ENCODE results near the gene COL23A1. TPM values are rescaled to one million over a fixed set of nuclear protein-coding genes. Genes with fewer than 3 reads are reported as not detected.

The COL23A1 gene
- total and polyA plus RNA-seq, 2 donors (not counting 1 experiment from before 2014, with no cell fraction given) = not detected

- H3K4me3 ChIP-seq (replicated peaks in 1 of 4; ENCODE audit: control extremely low read depth in 1 of 4, insufficient read depth in 1 of 4, low read depth in 3 of 4, low read length in 4 of 4) = no peak overlapping the region
- no peak for TF ChIP-seq CTCF (conservative IDR thresholded peaks at IDR 0.05 in 1 of 2, IDR thresholded peaks at IDR 0.05 in 1 of 2; ENCODE audit: low read depth in 1 of 2, low read length in 2 of 2)
- TF ChIP-seq EZH2 (IDR thresholded peaks at IDR 0.05; ENCODE audit: low read length, missing control alignments) = no peak
- H3K27ac ChIP-seq (ENCODE audit: insufficient read depth, low read length) = no peak overlapping the region
- H3K36me3 ChIP-seq (ENCODE audit: control insufficient read depth, insufficient read depth, low read length) = no peaks in the 10 kb centered on the region
- no peak for DNase-seq (ENCODE audit: low read depth in 2 of 2)
- no peaks in the 10 kb centered on the region for H3K27me3 ChIP-seq (ENCODE audit: control insufficient read depth, insufficient read depth, low read length)
- no peaks in the 10 kb centered on the region for H3K9me3 ChIP-seq (ENCODE audit: control insufficient read depth, insufficient read depth, low read depth, low read length)
- no peaks in the 10 kb centered on the region for H3K79me2 ChIP-seq (ENCODE audit: control insufficient read depth, insufficient read depth, low read length)
- no peak overlapping the region for H2AFZ ChIP-seq (ENCODE audit: low read length)
- no peaks in the 10 kb centered on the region for H4K20me1 ChIP-seq (ENCODE audit: control insufficient read depth, extremely low read depth, insufficient read depth, low read length)
- H3K9ac ChIP-seq (ENCODE audit: insufficient read depth, low read length) = no peak overlapping the region
- H3K4me2 ChIP-seq (ENCODE audit: extremely low read depth, insufficient read depth, low read length) = no peak overlapping the region
- no peaks in the 10 kb centered on the region for H3K4me1 ChIP-seq (ENCODE audit: control insufficient read depth, extremely low read depth, insufficient read depth, low read length)
These were observed 322.9 kb downstream of the COL23A1 start for GRCh38 chr5:178267245-178267644.

- Histone ChIP-seq H3K4me1 (ENCODE audit: control insufficient read depth, extremely low read depth, insufficient read depth, low read length) (no peaks in the 10 kb centered on the region), H2AFZ (ENCODE audit: low read length) (no peak overlapping the region), H3K4me3 (replicated peaks in 1 of 4; ENCODE audit: control extremely low read depth in 1 of 4, insufficient read depth in 1 of 4, low read depth in 3 of 4, low read length in 4 of 4) (no peak overlapping the region), H3K27me3 (ENCODE audit: control insufficient read depth, insufficient read depth, low read length) (no peaks in the 10 kb centered on the region), H3K9me3 (ENCODE audit: control insufficient read depth, insufficient read depth, low read depth, low read length) (no peaks in the 10 kb centered on the region), H3K4me2 (ENCODE audit: extremely low read depth, insufficient read depth, low read length) (no peak overlapping the region), H3K27ac (ENCODE audit: insufficient read depth, low read length) (no peak overlapping the region), H3K9ac (ENCODE audit: insufficient read depth, low read length) (no peak overlapping the region), H3K79me2 (ENCODE audit: control insufficient read depth, insufficient read depth, low read length) (no peaks in the 10 kb centered on the region), H3K36me3 (ENCODE audit: control insufficient read depth, insufficient read depth, low read length) (no peaks in the 10 kb centered on the region), H4K20me1 (ENCODE audit: control insufficient read depth, extremely low read depth, insufficient read depth, low read length) (no peaks in the 10 kb centered on the region)
- TF ChIP-seq EZH2 (IDR thresholded peaks at IDR 0.05; ENCODE audit: low read length, missing control alignments) (no peak), CTCF (conservative IDR thresholded peaks at IDR 0.05 in 1 of 2, IDR thresholded peaks at IDR 0.05 in 1 of 2; ENCODE audit: low read depth in 1 of 2, low read length in 2 of 2) (no peak)
- DNase-seq (ENCODE audit: low read depth in 2 of 2) = no peak
These were observed 323.6 kb downstream of the COL23A1 start for GRCh38 chr5:178266581-178266980.

GRCh38 chr5:178265746-178266145, 324.4 kb downstream of the COL23A1 start:
- Histone ChIP-seq H3K4me2 (ENCODE audit: extremely low read depth, insufficient read depth, low read length) (no peak overlapping the region), H3K9me3 (ENCODE audit: control insufficient read depth, insufficient read depth, low read depth, low read length) (no peaks in the 10 kb centered on the region), H4K20me1 (ENCODE audit: control insufficient read depth, extremely low read depth, insufficient read depth, low read length) (no peaks in the 10 kb centered on the region), H3K79me2 (ENCODE audit: control insufficient read depth, insufficient read depth, low read length) (no peaks in the 10 kb centered on the region), H3K36me3 (ENCODE audit: control insufficient read depth, insufficient read depth, low read length) (no peaks in the 10 kb centered on the region), H3K27ac (ENCODE audit: insufficient read depth, low read length) (no peak overlapping the region), H2AFZ (ENCODE audit: low read length) (no peak overlapping the region), H3K9ac (ENCODE audit: insufficient read depth, low read length) (no peak overlapping the region), H3K4me1 (ENCODE audit: control insufficient read depth, extremely low read depth, insufficient read depth, low read length) (no peaks in the 10 kb centered on the region), H3K27me3 (ENCODE audit: control insufficient read depth, insufficient read depth, low read length) (no peaks in the 10 kb centered on the region), H3K4me3 (replicated peaks in 1 of 4; ENCODE audit: control extremely low read depth in 1 of 4, insufficient read depth in 1 of 4, low read depth in 3 of 4, low read length in 4 of 4) (no peak overlapping the region)
- no peak for DNase-seq (ENCODE audit: low read depth in 2 of 2)
- TF ChIP-seq EZH2 (IDR thresholded peaks at IDR 0.05; ENCODE audit: low read length, missing control alignments) = no peak
- TF ChIP-seq CTCF (conservative IDR thresholded peaks at IDR 0.05 in 1 of 2, IDR thresholded peaks at IDR 0.05 in 1 of 2; ENCODE audit: low read depth in 1 of 2, low read length in 2 of 2) = no peak

All from fibroblast of lung (primary cell).